Peyer's patch (tissue), 4 donors: ENCODE results near the gene IQGAP3.

Experiments used
- CTCF ChIP-seq, 6 experiments: fragments of 450-650 bp in 4 of 6; fragments of 200-600 bp in 2 of 6; sonication (generic) in 1 of 6; IDR thresholded peaks; one replicate each; pipeline ENCODE4 v1.5.1; 2017 to 2019; ENCODE audit warnings: antibody characterized with exemption in 6 of 6, mild to moderate bottlenecking in 3 of 6, moderate library complexity in 1 of 6
- POLR2A ChIP-seq, 2 donors: fragments of 450-650 bp; IDR thresholded peaks; one replicate each; pipeline ENCODE4 v1.5.1; 2017; ENCODE audit warnings: antibody characterized with exemption in 2 of 2, mild to moderate bottlenecking in 2 of 2, moderate library complexity in 2 of 2

DNA sequence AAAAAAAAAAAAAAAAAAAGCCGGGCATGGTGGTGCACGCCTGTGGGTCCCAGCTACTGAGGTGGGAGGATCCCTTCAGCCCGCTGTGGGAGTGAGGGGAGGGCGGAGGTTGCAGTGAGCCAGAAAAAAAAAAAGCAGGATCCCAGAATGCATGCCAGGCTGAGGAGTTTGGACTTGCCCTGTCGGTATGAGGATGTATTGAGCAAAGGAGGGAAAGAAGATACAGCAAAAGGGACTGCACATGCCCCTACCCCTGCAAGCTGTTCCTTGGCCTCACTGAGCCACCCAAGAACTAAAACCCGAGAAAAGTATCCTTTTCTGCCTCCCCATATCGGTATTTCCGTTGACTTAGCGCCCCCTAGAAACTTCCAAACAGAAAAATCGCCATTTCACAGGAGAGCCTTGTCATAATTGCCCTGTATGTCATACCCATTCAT is 30.2 kb upstream of the IQGAP3 start:
- peak in 2 of 6 experiments; percentile 3 to 14 for TF ChIP-seq CTCF (IDR thresholded peaks at IDR 0.05)
- no peak for TF ChIP-seq POLR2A (IDR thresholded peaks at IDR 0.05)
